GM10248 (cell line): ENCODE results near the gene SNX25.

ENCODE experiments used
- CTCF ChIA-PET: fragments of 300-600 bp; sonication (Branson Sonifier 250); formaldehyde crosslinking; extraction: SDS; loops from one replicate; lab custom pipeline; 2021; ENCODE audit warnings: antibody characterized with exemption; lab: Yijun Ruan, JAX
- POLR2A ChIA-PET: fragments of 350-650 bp; sonication (Branson Sonifier 250); formaldehyde crosslinking; extraction: SDS; loops from one replicate; lab custom pipeline; 2020; ENCODE audit warnings: antibody characterized with exemption; lab: Yijun Ruan, JAX
- DNase-seq: peaks from one replicate; pipeline ENCODE4 v3.0.0; 2012; ENCODE audit errors: extremely low spot score
- CTCF ChIP-seq: IDR thresholded peaks from 2 replicates; pipeline ENCODE4 v1.5.1; 2012; ENCODE audit warnings: mild to moderate bottlenecking, low read depth; ENCODE audit errors: extremely low read depth, missing control alignments, control extremely low read depth

SNX25 gene

GRCh38 chr4:185183622-185184281, 25.6 kb upstream of the SNX25 start:
- peak; percentile 61 for DNase-seq

GRCh38 chr4:185186769-185187168, 22.6 kb upstream of the SNX25 start:
- CTCF ChIA-PET = interaction anchor here (0.8 to 8.4 kb wide), 7 partner anchors 12 to 437 kb away, joined by 3 to 131 read pairs (median 5); partner anchors contain the start of gene SLC25A4
- DNase-seq = no peak
- POLR2A ChIA-PET = no interaction called here
- no peak for TF ChIP-seq CTCF

More at GRCh38 chr4:185183622-185184281, 25.6 kb upstream of the SNX25 start:
- ChIA-PET POLR2A (interaction anchor here (0.9 to 1.0 kb wide), 2 partner anchors 15 to 41 kb away, joined by 3 to 4 read pairs; partner anchors contain the start of gene SLC25A4), CTCF (interaction anchor here (0.7 to 8.4 kb wide), 39 partner anchors 10 to 415 kb away, joined by 3 to 131 read pairs (median 4); partner anchors contain the start of genes CFAP97, SLC25A4 and SNX25)
- peak; percentile 67 for TF ChIP-seq CTCF

DNA sequence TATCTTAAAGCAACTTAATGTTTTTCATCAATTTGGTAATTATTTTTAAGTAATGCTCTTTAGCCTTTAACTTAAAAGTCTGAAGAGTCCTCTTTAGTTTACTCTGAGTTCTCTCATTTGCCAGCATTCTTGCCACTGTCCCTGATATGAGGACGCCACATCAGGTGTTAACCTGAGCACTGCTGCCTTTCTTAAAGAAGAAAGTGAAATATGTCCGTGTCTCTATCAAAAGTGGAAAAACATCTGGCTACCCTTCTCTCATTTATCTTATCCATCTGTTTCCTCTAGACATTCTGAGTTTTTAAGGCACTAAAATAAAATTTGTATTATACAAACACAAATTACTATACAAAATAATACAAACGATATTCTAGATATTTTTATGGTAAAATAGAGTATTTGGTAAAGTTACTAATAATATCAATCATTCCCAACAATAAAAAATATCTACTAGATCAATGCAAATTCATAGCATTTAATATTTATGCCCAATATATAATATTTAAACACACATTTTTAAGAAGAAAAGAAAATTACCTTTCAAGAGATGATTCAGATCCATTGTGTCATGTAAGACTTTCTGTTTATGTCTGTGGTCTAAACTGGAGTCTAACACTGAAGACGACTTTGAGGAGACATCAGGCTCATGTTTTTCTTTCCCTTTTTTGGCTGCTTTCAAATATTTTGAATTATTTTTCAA, 19.6 kb upstream of the SNX25 start:
- POLR2A ChIA-PET = no interaction called here
- CTCF ChIA-PET = no interaction called here
- DNase-seq = no peak
- no peak for TF ChIP-seq CTCF

GRCh38 chr4:185190306-185190856, 19.0 kb upstream of the SNX25 start:
- POLR2A ChIA-PET = no interaction called here
- no peak for DNase-seq
- no peak for TF ChIP-seq CTCF
- CTCF ChIA-PET = no interaction called here

DNA sequence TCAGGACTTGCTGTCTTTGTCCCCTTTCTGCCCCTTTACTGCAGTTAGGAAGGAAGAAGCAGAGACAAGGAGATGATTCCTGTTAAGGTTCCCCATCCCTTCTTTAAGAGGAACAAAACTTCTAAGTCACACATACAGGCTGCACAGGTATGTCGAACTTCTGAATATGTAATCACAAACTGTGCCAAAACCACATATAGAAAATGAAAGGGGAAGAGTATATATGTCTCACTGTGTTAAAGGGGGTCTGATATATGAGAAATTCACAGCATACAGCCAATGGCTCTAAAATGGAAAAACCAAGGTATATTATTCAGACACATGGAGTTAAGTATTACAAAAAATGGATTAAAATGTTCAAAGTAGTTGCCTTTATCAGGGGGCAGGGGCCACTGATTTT, 17.3 kb upstream of the SNX25 start:
- ChIA-PET CTCF (interaction anchor here (3.9 kb wide), 1 partner anchor 8 kb away, joined by 21 read pairs; no protein-coding TSS in a partner anchor), POLR2A (no interaction called here)
- DNase-seq = peak; percentile 48
- no peak for TF ChIP-seq CTCF

GRCh38 chr4:185194924-185195888, 14.2 kb upstream of the SNX25 start:
- no peak for DNase-seq
- CTCF ChIA-PET = interaction anchor here (1.0 to 7.3 kb wide), 4 partner anchors 9 to 14 kb away, joined by 3 to 70 read pairs (median 16); partner anchors contain the start of gene SNX25
- POLR2A ChIA-PET = no interaction called here
- TF ChIP-seq CTCF = no peak
